Measurements from ENCODE around the gene IFFO2. TPM values are rescaled to one million over a fixed set of nuclear protein-coding genes. Genes with fewer than 3 reads are reported as not detected.

IFFO2 gene
- total RNA-seq, 1 donor from 2014 or later: 39.6 TPM

DNA sequence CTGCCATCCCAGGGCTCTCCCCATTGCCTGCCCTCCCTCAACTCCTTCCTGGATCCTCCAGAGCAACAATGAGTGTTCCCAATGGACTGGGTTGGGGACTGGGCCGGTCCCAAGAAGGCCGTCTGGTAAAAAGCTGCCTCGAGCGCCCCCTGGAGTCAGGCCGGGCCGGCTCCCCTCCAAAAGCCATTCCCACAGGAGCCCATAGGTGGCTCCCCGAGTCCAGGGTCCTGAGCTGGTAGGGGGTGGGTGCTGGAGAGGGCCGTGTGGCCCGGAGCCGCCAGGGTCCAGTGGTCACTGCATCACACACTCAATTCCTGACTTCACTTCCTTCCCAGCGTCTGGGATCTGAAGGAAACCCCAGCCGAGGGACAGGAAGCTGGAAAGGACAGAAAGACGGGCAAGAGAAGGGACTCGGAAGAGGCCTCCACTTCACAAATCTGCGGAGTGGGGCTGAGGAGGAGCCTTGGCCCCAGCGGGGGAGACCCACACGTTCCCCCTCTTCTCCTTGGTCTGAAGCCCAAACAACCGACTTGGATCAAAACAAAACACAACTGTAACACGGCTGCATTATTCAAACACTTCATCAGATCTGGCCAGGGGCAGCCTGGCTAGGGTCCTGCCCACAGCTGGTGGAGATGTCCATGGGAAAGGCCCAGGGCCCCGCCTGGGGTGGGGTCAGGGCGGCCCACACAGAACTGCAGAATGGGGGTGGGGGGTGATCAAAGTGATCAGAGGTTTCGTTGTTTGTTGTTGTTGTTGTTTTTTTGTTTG lies 43.2 kb downstream of the IFFO2 start:
- TF ChIP-seq, protein P1, sequence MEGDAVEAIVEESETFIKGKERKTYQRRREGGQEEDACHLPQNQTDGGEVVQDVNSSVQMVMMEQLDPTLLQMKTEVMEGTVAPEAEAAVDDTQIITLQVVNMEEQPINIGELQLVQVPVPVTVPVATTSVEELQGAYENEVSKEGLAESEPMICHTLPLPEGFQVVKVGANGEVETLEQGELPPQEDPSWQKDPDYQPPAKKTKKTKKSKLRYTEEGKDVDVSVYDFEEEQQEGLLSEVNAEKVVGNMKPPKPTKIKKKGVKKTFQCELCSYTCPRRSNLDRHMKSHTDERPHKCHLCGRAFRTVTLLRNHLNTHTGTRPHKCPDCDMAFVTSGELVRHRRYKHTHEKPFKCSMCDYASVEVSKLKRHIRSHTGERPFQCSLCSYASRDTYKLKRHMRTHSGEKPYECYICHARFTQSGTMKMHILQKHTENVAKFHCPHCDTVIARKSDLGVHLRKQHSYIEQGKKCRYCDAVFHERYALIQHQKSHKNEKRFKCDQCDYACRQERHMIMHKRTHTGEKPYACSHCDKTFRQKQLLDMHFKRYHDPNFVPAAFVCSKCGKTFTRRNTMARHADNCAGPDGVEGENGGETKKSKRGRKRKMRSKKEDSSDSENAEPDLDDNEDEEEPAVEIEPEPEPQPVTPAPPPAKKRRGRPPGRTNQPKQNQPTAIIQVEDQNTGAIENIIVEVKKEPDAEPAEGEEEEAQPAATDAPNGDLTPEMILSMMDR (IDR thresholded peaks at IDR 0.05; ENCODE audit: insufficient read depth, low read depth, low read length): peak; percentile 85
- TF ChIP-seq EZH2 (IDR thresholded peaks at IDR 0.05; ENCODE audit: insufficient read depth, low read length): no peak
- H3K27me3 ChIP-seq (ENCODE audit: insufficient read depth, low read length): no peaks in the 10 kb centered on the region
- no peaks in the 10 kb centered on the region for H3K9me3 ChIP-seq (ENCODE audit: insufficient read depth, low read depth, low read length)
- FAIRE-seq (no peak), DNase-seq (ENCODE audit: low read depth) (peak; percentile 61)
- peak overlapping the region; percentile 49 for H3K27ac ChIP-seq (ENCODE audit: low read depth, low read length)
- no peak overlapping the region for H3K4me3 ChIP-seq (ENCODE audit: insufficient read depth, low read depth, low read length)
- H3K36me3 ChIP-seq (ENCODE audit: insufficient read depth, low read length): peaks cover 23% of the 10 kb centered on the region
- H3K4me2 ChIP-seq (ENCODE audit: low read length): peak overlapping the region; percentile 54
- H3K4me3 Mint-ChIP-seq (ENCODE audit: unreplicated experiment): no peak overlapping the region
- H3K36me3 Mint-ChIP-seq (ENCODE audit: low read depth, unreplicated experiment): peaks cover 30% of the 10 kb centered on the region
- H4K20me1 ChIP-seq (ENCODE audit: insufficient read depth, low read length): peaks cover 45% of the 10 kb centered on the region
- peaks cover 3% of the 10 kb centered on the region for H3K4me1 Mint-ChIP-seq (ENCODE audit: low read depth, unreplicated experiment)
- peaks cover 8% of the 10 kb centered on the region for H3K4me1 ChIP-seq (ENCODE audit: insufficient read depth, low read length)
- H3K27ac Mint-ChIP-seq (ENCODE audit: unreplicated experiment): peak overlapping the region; percentile 66
- no peaks in the 10 kb centered on the region for H3K27me3 Mint-ChIP-seq (ENCODE audit: low read depth, unreplicated experiment)
- H3K79me2 ChIP-seq (ENCODE audit: insufficient read depth, low read length): peaks cover 38% of the 10 kb centered on the region
- peak overlapping the region; percentile 66 for H3K9ac ChIP-seq (ENCODE audit: low read length)
- no peaks in the 10 kb centered on the region for H3K9me3 Mint-ChIP-seq (ENCODE audit: unreplicated experiment)
- peak overlapping the region; percentile 27 for H2AFZ ChIP-seq (ENCODE audit: low read depth, low read length)

DNA sequence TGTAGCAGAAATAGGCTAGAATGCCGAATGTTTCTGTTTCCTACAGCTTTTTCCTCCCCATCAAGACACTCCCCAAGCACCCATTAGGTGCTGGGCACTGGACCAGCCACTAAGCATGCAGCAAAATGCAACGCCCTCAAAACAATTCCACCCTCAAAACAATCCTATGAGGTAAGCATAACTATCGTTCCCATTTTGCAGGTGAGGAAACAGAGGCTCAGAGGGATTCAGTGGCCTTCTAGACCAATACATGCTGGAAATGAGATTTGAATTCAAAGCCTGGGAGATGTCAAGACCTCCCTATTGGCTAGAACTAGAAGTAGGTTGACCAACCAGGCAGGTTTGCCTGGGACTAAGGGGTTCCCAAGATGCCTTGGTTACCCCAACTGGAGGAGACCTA lies 43.9 kb downstream of the IFFO2 start:
- DNase-seq (ENCODE audit: low read depth) (no peak), FAIRE-seq (no peak)
- Histone ChIP-seq H4K20me1 (ENCODE audit: insufficient read depth, low read length) (peaks cover 38% of the 10 kb centered on the region), H3K79me2 (ENCODE audit: insufficient read depth, low read length) (peaks cover 31% of the 10 kb centered on the region), H3K4me3 (ENCODE audit: insufficient read depth, low read depth, low read length) (no peak overlapping the region), H3K27ac (ENCODE audit: low read depth, low read length) (no peak overlapping the region), H3K9me3 (ENCODE audit: insufficient read depth, low read depth, low read length) (no peaks in the 10 kb centered on the region), H2AFZ (ENCODE audit: low read depth, low read length) (no peak overlapping the region), H3K4me1 (ENCODE audit: insufficient read depth, low read length) (peaks cover 8% of the 10 kb centered on the region), H3K9ac (ENCODE audit: low read length) (no peak overlapping the region), H3K27me3 (ENCODE audit: insufficient read depth, low read length) (no peaks in the 10 kb centered on the region), H3K36me3 (ENCODE audit: insufficient read depth, low read length) (peaks cover 23% of the 10 kb centered on the region), H3K4me2 (ENCODE audit: low read length) (no peak overlapping the region)
- Mint-ChIP-seq H3K27me3 (ENCODE audit: low read depth, unreplicated experiment) (no peaks in the 10 kb centered on the region), H3K9me3 (ENCODE audit: unreplicated experiment) (no peaks in the 10 kb centered on the region), H3K4me3 (ENCODE audit: unreplicated experiment) (no peak overlapping the region), H3K27ac (ENCODE audit: unreplicated experiment) (peak overlapping the region; percentile 78), H3K36me3 (ENCODE audit: low read depth, unreplicated experiment) (peaks cover 29% of the 10 kb centered on the region), H3K4me1 (ENCODE audit: low read depth, unreplicated experiment) (peaks cover 3% of the 10 kb centered on the region)
- TF ChIP-seq, protein P1 (IDR thresholded peaks at IDR 0.05; ENCODE audit: insufficient read depth, low read depth, low read length): no peak
- no peak for TF ChIP-seq EZH2 (IDR thresholded peaks at IDR 0.05; ENCODE audit: insufficient read depth, low read length)

Measured in astrocyte (in vitro differentiated cells and primary cell).